HFF-Myc (cell line): ENCODE results near the gene OR10A2.
"Not testable (repeated sequence)": the region's sequence is repeated elsewhere in the genome, so short reads cannot be mapped to it uniquely, and the experiment has no call there.

Experiments
- DNase-seq: peaks from one replicate; pipeline ENCODE4 v3.0.0-alpha.2; 2011; ENCODE audit warnings: low read depth; ENCODE audit errors: extremely low read depth
- H3K4me3 ChIP-seq: replicated peaks from 2 replicates; pipeline ENCODE4 v1.5.1; 2011; ENCODE audit warnings: low read depth, mild to moderate bottlenecking, control low read depth, low read length
- CTCF ChIP-seq: IDR thresholded peaks from 2 replicates; pipeline ENCODE4 v1.5.1; 2012; ENCODE audit warnings: mild to moderate bottlenecking, low read depth, low read length, control low read depth; ENCODE audit errors: missing control alignments

The OR10A2 gene

GRCh38 chr11:6876325-6876724 is 13.5 kb downstream of the OR10A2 start, which contains the start of gene OR10A4:
OR10A4 (plus strand) TSS chr11:6876625; CDS start chr11:6876648, 23 bp downstream.
- no peak for DNase-seq
- TF ChIP-seq CTCF: no peak
- no peak within 1 kb of the TSS for H3K4me3 ChIP-seq

DNA sequence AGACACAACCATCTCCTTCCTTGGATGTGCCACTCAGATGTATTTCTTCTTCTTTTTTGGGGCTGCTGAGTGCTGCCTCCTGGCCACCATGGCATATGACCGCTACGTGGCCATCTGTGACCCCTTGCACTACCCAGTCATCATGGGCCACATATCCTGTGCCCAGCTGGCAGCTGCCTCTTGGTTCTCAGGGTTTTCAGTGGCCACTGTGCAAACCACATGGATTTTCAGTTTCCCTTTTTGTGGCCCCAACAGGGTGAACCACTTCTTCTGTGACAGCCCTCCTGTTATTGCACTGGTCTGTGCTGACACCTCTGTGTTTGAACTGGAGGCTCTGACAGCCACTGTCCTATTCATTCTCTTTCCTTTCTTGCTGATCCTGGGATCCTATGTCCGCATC is 14.1 kb downstream of the OR10A2 start:
- H3K4me3 ChIP-seq: no peak overlapping the region
- no peak for DNase-seq
- TF ChIP-seq CTCF: no peak

DNA sequence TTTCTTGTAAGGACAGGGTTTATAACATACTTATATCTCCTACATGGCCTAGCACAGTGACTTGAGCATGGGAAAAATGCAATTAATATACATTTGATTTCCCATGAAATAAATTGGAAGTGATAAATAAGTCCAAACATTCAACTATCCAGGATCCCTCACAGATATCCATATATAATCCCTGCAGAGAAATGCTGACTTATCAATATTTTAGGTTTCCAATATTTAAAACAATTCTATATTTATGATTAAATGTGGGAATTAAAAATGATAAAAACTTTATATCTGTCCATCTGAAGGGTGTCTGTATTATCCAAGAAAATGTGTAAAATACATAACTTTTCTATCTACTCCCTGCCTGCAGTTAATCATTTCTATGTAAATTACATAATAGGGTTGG is 19.9 kb downstream of the OR10A2 start:
- no peak overlapping the region for H3K4me3 ChIP-seq
- TF ChIP-seq CTCF: no peak
- no peak for DNase-seq

GRCh38 chr11:6887711-6888110 is 24.9 kb downstream of the OR10A2 start:
- H3K4me3 ChIP-seq, DNase-seq: not testable (repeated sequence)

GRCh38 chr11:6888830-6889229 is 26.0 kb downstream of the OR10A2 start:
- no peak for DNase-seq
- TF ChIP-seq CTCF: no peak
- no peak overlapping the region for H3K4me3 ChIP-seq

DNA sequence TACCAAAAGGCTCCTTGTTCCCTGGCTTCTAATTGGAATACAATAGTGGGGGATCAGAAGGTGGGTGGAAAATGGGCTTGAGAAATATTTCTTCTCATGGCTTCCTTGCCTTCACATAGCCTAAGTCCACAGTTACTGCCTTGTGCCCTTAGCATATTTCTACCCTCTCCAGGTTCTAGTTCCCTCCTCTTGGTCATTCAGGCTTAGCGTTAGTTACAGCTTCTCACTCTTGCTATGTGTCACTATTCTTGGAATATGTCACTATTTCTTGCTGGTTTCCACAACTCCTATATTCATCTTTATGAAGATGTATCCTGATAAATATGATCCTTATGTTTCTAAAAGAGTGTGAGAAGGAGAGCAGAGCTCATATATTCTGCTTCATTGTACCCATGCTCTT is 27.0 kb downstream of the OR10A2 start:
- DNase-seq: no peak
- no peak for TF ChIP-seq CTCF

GRCh38 chr11:6892400-6892799 is 29.5 kb downstream of the OR10A2 start, which contains the start of gene OR2D2:
OR2D2 (minus strand) TSS chr11:6892500; CDS start chr11:6892500, 0 bp downstream.
- no peak for TF ChIP-seq CTCF
- no peak within 1 kb of the TSS for H3K4me3 ChIP-seq
- no peak for DNase-seq

More for the DNA sequence above, 27.0 kb downstream of the OR10A2 start:
- H3K4me3 ChIP-seq: no peak overlapping the region
